GM19239 (cell line): ENCODE results near the gene WRNIP1.
"Not testable (repeated sequence)": the region's sequence is repeated elsewhere in the genome, so short reads cannot be mapped to it uniquely, and the experiment has no call there.

Experiments
- DNase-seq: peaks from one replicate; pipeline ENCODE4 v3.0.0; 2011; ENCODE audit warnings: low spot score; ENCODE audit not compliant: insufficient read length
- FAIRE-seq: peaks from 2 replicates; lab custom pipeline; 2011; peaks lifted over from hg19 to GRCh38; lab: Jason Lieb, UNC

WRNIP1 gene

DNA sequence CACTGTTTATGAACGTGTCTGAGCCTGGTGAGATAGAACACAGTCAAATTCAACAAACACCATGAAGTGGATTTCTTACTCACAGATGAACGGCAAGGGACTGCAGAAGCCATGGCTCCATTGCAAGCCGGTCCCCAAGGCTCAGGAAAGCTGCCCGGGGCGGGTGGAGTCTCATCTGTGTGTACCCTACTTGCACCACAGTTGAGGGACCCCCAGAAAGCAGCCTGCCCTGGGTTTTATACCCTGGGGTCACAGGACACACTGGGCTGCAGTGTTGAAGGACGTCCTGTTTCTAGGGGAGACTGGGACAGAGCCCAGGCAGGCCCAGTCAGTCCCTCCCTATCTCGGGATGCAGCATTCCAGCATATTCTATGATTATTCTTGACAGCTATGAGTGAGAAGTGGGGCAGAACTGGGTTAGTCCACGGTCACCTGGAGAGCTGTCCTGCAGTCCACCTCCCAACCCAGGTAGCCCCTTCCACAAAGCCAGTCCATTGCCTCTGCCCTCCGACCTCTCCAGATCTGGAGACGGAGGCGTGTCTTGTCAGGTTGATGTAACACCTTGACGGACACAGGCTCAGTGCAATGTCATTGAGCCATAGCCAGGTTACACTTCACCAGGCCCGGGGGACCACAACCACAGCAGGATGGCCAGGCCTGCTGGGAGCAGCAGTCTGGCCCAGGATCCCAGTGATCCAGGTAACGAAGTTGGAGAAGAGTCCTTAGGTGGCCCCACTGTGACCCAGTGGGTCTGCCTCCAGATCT lies 35.5 kb downstream of the WRNIP1 start:
- FAIRE-seq: no peak
- DNase-seq: no peak

DNA sequence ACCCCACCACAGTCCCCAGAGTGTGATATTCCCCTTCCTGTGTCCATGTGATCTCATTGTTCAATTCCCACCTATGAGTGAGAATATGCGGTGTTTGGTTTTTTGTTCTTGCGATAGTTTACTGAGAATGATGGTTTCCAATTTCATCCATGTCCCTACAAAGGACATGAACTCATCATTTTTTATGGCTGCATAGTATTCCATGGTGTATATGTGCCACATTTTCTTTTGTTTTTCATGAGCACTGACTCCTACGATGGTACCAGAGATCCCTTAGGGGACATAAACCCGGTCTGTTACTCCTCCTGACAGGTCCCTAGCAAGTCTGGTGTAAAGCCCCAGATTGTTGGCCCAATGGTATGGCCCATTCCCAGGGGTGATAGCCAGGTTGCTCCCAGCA lies 36.5 kb downstream of the WRNIP1 start:
- DNase-seq, FAIRE-seq: not testable (repeated sequence)

DNA sequence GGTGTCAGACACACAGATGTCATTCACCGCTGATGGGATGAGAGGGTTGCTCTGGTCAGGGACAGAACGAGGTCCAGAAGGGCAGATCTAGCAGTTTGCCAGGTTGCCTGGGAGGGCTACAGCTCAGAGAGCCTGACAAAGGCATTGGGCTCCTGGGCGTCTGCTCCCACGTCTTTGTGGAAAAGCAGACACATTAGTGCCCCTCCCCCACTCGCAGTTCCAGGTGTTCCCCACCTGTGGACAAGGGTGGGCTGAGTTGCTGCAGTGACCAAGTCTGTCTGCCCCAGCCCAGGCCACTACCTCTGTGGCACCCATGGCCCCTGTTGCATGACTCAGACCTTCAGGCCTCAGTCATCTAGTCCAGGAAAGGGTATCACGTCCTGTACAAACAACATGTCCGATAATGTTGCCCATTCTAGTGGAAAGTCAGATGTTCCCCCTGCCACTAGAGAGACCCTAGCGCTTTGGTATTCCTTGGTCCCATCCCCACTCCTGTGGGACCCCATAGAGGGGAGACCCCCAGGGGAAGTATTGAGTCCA lies 37.4 kb downstream of the WRNIP1 start:
- DNase-seq: no peak
- no peak for FAIRE-seq

DNA sequence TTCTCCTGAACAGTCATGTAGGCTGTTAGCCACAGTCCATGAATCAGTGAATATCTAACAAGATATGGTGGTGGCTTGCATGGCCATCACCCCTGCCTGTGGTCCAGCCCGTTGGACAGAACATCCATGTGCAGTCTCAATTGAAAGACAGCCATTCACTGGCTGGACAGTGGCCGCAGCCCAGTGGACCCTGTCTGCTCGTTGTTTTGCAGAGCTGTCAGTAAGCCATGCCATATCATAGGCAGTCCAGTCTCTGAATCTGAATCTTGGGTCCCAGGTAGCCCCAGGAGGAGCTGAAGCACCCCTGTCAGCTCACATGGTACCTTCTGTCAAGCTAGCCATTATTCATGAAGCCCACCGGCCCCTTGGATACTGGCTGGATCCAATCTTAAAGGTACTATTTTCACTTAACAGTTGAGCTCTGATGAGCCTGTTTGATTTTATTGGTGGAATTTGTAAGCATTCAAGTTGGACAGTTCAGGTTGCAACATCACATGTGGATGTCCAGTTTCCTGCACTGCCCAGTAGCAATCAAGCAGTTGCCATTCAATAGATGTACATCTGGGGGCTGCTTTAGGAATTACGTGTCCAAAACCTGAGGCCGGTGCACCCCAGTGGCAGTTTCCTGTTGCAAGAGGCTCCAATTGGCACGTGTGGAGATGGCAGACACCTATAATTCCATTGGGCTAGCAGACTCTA lies 38.7 kb downstream of the WRNIP1 start:
- DNase-seq (no peak), FAIRE-seq (no peak)

DNA sequence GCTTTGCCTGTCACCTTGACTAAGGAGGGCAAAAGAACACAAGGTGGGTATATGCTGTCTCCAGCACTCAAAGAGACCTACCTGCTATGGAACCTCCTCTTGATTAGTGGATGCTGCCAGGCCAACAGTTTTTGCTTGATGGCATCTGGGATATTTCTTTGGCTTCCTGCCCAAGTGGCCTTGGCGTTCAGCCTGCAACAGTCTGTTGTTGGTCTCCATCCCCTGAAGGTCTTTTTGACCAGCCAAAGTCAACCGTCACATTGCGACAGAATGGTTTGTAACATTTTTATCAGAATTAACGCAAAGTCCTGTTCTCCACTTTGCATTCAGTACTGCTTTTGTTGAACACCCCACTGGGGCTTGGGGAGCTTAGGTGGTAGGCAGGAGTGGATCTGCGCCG lies 39.3 kb downstream of the WRNIP1 start:
- no peak for DNase-seq
- no peak for FAIRE-seq

DNA sequence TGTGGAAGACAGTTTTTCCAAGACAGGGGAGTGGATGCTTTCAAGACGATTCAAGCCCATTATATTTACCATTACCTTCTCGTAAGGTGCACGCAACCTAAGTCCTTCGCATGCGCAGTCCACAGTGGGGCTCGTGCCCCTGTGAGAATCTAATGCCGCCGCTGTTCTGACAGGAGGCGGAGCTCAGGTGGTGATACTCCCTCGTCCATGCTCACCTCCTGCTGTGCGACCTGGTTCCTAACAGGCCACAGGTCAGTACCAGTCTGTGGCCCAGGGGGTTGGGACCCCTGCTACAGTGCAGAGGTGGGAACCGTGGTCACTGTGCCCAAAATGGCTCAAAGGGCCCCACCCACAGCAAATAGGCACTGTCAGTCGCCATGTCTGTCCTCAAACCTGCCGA lies 39.8 kb downstream of the WRNIP1 start:
- FAIRE-seq (no peak), DNase-seq (no peak)

DNA sequence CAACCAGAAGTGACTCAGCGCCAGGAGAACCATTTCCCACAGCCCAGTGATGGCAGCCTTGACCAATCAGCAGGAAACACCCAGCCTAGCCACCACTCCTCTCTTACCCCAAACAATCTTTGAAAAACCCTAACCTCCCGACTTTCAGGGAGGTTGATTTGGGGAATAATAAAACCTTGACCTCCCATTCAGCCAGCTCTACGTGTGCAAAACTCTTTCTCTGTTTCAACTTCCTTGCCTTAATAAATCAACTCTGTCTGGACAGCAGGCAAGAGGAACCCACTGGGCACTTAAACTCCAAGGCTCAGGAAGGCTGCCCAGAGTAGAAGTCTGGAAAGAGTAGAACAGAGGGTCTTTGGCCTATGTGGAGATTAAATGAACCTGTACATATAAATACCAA lies 41.5 kb downstream of the WRNIP1 start:
- DNase-seq: no peak
- no peak for FAIRE-seq

DNA sequence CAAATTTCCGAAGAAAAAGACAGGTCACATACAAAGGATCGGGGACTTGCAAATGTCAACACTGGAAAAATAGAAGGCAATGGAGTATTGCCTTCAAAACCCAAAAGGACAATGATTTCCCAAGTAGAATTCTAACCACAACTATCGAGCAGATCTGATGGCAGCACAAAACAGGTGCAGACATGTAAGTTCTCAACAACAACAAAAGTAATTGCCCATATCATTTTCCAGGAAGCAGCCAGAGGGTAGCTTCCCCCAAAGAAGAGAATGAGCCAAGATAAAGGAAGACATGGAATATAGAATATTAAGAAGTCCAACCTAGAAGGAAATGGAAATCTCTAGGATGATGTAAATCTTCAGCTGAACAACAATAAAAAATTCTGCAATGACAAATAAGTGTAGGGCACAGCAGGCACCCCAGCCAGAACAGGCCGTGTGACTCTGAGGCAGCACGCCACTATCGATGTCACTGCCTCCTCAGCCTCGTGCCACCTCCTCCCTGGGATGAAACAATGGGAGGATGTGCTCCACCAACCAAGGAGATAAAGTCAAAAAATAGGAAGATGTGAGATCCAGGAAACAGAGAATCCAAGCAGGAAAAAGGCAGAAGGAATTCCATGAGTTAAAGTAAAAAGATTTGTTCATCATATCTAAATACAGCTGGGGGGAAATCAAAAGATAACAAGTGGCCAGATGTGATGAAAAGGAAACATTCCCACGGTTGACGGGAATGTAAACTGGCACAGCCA lies 42.3 kb downstream of the WRNIP1 start:
- FAIRE-seq (no peak), DNase-seq (no peak)

DNA sequence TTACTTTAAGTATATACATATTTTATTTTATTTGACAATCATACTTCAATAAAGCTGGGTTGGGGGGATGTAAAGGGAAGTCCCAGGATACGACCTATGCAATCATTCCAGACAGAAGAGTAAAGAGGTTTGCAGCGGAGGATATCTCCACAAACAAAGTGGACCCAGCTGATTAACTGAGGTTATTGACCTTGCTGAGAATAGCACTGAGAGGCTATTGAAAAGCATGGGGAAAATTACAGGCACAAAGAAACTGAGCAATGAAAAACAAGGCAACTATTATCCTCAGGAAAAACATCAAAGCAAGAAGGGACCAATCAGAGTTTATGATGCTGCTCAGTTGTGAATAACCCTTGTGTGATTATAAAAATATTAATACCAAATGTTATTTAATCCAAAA lies 43.8 kb downstream of the WRNIP1 start:
- no peak for DNase-seq
- FAIRE-seq: no peak

DNA sequence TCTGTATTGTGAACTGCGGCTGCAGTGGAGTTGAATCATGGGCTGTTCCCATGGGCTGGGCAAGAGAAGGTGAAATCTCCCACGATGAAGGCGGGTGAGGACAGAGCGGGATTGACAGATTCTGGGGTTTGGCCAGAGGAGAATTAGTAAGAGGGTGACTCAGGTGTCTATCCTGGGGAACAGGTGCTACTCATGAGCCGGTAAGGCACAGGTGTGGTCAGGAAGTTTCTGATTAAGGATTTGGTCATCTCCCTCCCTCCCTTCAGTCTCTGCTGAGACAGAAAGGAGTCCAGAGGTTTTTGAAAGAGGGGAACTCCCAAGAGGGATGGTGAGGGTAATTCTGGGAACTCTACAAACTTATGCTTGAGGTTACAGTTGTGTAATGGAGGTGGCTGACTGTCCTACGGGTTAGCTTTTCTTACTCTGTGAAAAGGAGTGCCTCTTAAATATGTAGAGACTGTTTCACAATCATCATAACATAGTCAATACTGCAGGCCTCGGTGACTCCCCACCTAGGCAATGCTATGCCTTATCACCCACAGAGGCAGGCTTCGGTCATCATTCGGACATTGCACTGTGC lies 45.0 kb downstream of the WRNIP1 start:
- FAIRE-seq (no peak), DNase-seq (no peak)

DNA sequence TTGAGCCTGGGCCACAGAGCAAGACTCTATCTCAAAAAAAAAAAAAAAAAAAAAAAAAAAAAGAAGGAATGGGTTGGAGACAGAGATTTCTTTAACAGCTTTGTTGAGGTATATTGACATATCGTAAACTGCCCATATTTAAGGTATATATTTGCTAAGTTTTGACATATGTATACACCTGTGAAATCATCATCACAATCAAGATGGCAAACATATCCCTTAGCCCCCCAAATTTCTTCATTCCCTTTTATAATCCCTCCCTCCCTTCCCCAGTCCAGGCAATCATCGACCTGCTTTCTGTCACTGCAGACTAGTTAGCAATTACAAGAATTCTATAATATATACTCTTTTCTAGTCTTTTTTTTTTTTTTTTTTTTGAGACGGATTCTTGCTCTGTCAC lies 47.5 kb downstream of the WRNIP1 start:
- DNase-seq: no peak
- no peak for FAIRE-seq

DNA sequence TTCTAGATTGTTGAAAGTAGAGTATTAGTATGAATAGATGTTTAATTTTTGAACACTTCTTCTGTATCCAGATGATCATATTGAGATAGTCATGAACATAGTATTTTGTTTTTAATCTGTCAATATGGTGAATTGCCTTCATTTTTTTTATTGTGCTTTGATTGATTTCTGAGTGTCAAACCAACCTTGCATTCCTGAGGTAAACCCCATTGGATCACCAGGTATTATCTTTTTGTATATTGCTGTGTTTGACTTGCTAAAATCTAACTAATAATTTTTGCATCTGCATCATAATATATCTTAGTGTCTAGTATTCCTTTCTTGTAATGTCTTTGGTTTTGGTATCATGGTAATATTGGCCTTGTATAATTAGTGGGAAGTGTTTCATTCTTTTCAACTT lies 51.0 kb downstream of the WRNIP1 start:
- FAIRE-seq (no peak), DNase-seq (no peak)

DNA sequence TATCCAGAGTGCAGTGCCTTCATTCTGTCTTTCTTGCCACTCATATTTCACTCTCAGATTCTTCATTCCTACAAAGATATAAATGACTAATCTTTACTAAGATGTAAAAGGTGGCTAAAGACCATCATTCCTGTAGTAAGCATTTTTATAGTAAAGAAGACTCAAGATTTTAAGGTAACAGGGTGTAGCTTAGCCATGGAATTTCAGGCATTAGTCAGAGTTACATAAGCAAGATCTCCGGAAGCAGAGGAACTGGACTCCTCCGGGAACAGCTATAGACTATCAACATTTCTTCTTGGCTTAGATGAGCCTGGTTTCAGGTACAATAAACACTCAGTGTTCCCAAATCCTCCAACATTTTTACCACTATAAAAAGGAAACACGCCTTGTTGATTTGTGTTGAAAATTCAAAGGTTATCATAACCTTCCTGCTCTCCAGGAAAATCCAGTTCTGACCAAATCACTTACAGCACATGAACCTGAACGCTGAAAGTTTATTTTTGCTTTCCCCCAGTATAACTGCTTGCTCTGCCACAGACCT lies 52.8 kb downstream of the WRNIP1 start:
- no peak for DNase-seq
- no peak for FAIRE-seq

DNA sequence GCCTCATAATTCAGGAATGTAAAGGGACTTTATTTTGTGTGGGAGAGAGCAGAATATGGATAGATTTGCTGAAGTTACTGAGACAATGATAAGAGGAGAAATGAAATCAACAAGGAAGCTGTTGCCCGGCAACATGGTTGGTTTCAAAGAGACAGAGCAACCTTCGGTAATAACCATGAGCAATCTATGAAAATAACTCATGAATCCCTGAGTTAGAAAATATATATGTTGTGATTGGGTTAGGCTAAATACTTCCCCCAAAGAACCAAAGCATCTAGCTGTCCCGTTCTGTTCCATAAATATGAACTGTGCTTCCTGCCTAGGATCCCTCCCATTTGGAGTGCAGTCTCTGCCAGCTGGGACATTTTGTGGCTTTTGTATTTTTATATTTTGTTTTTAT lies 53.4 kb downstream of the WRNIP1 start:
- no peak for DNase-seq
- no peak for FAIRE-seq

DNA sequence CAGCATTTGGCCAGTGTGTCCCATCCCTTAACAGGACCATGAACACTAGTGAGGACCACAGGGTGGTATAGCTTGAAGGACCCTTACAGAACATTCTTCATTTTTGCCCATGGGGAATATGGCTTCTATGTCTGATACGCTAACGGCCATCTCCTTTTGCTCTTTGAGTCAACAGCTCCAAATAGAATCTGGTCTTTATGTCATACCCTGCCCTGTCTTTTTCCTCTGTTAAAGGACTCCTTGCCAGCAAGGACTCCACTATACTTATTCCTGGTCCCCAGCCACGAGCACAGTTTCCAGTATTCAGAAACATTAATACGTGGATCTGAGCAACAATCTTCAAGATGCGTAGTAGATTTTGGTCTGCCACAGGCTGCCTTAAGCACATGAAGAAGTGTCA lies 53.9 kb downstream of the WRNIP1 start:
- DNase-seq (no peak), FAIRE-seq (no peak)

DNA sequence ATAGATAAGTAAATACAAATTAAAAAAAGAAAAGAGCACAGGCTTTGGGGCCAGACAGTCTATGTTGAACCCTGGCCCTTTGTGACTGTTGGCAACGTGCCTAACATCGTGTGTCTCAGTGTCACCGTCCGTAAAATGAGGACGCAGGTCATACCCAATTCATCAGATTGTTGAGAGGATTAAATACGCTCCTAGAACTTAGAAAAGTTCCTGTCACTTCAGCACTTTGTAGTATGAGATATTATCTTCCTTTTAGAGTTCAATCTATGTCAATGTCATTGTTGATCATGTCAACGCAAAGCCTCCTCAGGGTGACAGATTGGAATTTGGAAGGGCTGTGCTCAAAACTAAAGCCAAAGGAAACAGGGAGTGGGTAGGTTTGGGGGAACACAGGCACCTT lies 54.8 kb downstream of the WRNIP1 start:
- DNase-seq (no peak), FAIRE-seq (no peak)

DNA sequence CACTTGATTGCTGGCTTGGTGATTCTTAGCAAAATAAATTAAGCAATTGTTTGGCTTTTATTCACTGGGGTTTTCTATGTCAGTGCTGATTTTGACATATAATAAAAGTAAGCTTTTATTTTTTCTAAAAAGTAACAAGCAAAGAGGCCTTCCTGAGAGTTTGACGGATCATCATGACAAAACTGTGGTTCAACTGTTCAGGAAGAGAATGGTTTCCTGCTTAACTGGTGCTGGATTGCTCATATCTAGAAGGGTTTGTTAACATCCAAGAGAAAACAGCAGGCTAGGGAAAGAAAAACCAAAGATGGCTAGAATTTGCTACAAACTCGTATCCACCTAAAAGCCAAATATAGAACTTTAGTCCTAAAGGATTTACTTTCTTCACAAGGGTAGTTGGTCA lies 55.2 kb downstream of the WRNIP1 start:
- FAIRE-seq: no peak
- no peak for DNase-seq

DNA sequence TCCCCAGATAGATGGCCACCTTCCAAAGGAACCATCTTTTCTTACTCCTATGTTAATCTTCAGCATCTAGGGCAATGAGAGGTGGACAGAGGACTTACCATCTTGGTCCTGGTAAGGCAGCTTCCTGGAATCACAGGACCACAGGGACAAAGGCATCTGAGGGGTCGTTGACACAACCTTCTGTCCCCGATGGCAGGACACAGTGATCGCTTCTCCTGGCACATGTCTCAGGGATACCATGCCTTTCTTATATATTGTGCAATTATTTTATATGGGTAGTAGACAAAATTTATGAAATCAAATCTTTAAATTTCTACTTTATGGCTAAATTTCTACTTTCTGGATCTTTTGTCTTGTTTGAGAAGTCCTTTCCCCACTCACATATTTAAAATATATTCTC lies 56.4 kb downstream of the WRNIP1 start:
- DNase-seq (no peak), FAIRE-seq (no peak)

DNA sequence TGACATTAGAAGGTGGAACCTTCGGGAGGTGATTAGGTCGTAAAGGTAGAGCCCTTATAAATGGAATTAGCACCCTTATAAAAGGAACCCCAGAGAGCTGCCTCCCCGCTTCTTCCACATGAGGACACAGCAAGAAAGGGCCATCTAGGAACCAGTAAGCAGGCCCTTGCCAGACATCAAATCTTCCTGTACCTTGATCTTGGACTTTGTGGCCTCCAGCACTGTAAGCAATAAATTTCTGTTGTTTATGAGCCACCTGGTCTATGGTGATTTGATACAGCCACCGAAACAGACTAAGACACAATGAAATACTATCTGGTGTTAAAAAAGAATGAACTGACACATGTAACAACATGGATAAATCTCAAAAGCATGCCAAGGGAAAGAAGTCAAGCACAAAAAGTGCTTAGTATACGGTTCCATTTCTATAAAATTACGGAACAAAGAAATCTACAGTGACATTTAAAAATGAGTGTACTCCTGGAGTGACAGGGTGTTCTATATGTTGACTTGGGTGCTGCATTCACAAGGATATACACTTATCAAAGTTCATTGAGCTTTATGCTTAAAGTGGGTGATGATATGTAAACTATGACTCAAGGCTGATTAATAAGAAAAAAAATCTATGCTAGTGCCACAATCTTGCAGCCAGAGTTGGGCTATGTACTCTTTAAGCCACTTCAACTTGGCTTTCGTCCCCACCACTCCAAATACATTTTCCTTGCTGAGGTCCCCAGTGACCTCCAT lies 58.1 kb downstream of the WRNIP1 start:
- DNase-seq: no peak
- FAIRE-seq: no peak

DNA sequence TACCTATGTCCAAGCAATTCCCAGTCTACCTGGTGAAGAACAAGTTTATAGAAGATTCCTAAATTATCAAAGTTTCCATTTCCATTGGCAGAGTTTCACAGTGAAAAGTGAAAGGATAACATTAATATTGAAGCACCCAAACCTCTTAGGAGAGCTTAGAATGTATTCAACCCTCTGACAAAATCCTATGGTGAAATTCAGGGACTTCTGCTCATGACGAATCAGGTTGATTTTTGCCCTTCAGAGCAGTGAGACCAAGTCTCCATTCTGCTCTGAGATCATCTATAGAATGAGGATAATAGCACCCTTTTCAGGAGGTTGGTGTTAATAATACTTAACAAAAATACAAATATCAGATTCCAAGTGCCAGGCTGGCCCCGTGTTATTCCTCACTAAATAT lies 60.9 kb downstream of the WRNIP1 start:
- FAIRE-seq: no peak
- no peak for DNase-seq
